ENCODE measurements around the gene FGF1.

DNA sequence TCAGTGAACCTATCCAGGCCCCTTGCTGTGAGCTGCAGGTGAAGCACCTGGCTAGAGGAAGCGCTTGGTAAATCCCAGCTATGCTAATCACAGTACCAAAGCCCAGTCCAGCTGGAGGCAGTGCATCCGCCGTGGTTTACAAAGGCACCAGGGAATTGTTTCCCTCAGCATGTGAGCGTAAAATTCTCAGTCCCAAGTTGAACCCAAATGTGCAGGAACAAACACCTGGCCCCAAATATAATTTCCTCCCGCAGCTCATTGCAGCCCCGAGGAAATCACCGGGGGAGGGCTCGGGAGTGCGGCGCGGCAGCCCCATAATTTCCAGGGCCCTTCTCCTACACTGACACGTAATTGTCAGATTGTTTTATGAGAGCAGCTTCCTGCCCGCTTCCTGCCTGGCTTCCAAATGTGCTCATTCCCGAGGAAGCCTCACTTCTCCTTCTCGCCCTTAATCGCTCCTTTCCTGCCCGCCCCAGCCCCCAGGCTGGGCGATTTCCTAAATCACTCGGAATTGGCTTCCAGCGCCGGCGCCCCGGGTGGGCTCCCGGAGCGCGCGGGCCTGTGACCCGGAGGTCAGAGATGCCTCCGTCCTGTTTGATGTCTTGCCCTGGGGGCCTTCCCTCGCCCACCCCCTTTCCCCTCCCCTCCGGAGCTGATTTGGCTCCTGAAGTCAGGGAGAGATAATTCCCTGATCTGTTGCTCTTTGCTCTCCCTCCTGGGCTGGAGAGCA is 134.4 kb downstream of the FGF1 start:
- TF ChIP-seq POLR2AphosphoS5 (IDR thresholded peaks at IDR 0.05; ENCODE audit: low read depth, low read length), result no peak
- TF ChIP-seq POLR2A (IDR thresholded peaks at IDR 0.05; ENCODE audit: low read depth, low read length), result no peak
- no peak for TF ChIP-seq TAF1 (IDR thresholded peaks at IDR 0.05; ENCODE audit: low read depth, low read length)
- no peak for TF ChIP-seq SPI1 (IDR thresholded peaks at IDR 0.05; ENCODE audit: low read depth, low read length)
- no peak for TF ChIP-seq POU2F2 (IDR thresholded peaks at IDR 0.05; ENCODE audit: low read depth, low read length)

Measured in GM12891 (cell line).